HepG2 (cell line): ENCODE measurements around the gene PRPSAP2. TPM values are rescaled to one million over a fixed set of nuclear protein-coding genes. Genes with fewer than 3 reads are reported as not detected.

Experiments used
- ATAC-seq: fragments of 200-7000 bp; cut with Tn5 transposase; 3 replicates; pipeline ENCODE4 v1.9.1; 2020; ENCODE audit warnings: mild to moderate bottlenecking, moderate library complexity
- BruUV-seq: library from RNA; stranded (reverse); fragments of 400-500 nt; replicated peaks from 2 replicates; lab custom pipeline; 2021; lab: Mats Ljungman, UMichigan
- CTCF ChIA-PET: fragments of 300-600 bp; formaldehyde crosslinking; extraction: SDS; loops from one replicate; lab custom pipeline; 2021; ENCODE audit warnings: low total read pairs, inconsistent platforms, low intra/inter-chr PET ratio; lab: Yijun Ruan, JAX
- POLR2A ChIA-PET: fragments of 350-600 bp; sonication (Branson Sonifier 250); formaldehyde crosslinking; loops from one replicate; lab custom pipeline; 2020; ENCODE audit warnings: antibody characterized with exemption, inconsistent platforms; lab: Yijun Ruan, JAX
- DNase-seq: peaks from one replicate; pipeline ENCODE4 v3.0.0-alpha.2; 2015; ENCODE audit warnings: low spot score
- FAIRE-seq: peaks from 3 replicates; lab custom pipeline; 2011; peaks lifted over from hg19 to GRCh38; lab: Jason Lieb, UNC
- H2AFZ ChIP-seq: one replicate; pipeline ENCODE4 v1.6.1; 2011; ENCODE audit warnings: low read length, inconsistent platforms
- H3K27ac ChIP-seq: fragments of 300-600 bp; 3 replicates; pipeline ENCODE4 v1.8.0; 2011; ENCODE audit warnings: mixed run types, mild to moderate bottlenecking, mixed read lengths, low read length, inconsistent platforms; ENCODE audit not compliant: insufficient read depth; ENCODE audit errors: extremely low read length
- H3K27me3 ChIP-seq, 2 experiments: fragments of 200-600 bp in 1 of 2; 2 replicates in 1 of 2; 3 replicates in 1 of 2; pipeline versions ENCODE4 v1.6.0 to v1.8.0; 2011; ENCODE audit warnings: low read length in 2 of 2, mild to moderate bottlenecking in 2 of 2, moderate library complexity in 2 of 2, inconsistent platforms in 1 of 2; ENCODE audit not compliant: insufficient read depth in 2 of 2, control insufficient read depth in 1 of 2
- H3K36me3 ChIP-seq, 2 experiments: fragments of 200-600 bp in 1 of 2; replicated peaks in 1 of 2; 2 replicates in 1 of 2; 3 replicates in 1 of 2; pipeline versions ENCODE4 v1.5.1 to v1.8.0; 2011; ENCODE audit warnings: low read length in 2 of 2, inconsistent platforms in 1 of 2; ENCODE audit not compliant: insufficient read depth in 2 of 2, control insufficient read depth in 1 of 2
- H3K4me1 ChIP-seq: 2 replicates; pipeline ENCODE4 v1.5.1; 2012; ENCODE audit warnings: low read length, inconsistent platforms; ENCODE audit not compliant: insufficient read depth
- H3K4me2 ChIP-seq: 2 replicates; pipeline ENCODE4 v1.6.0; 2011; ENCODE audit warnings: low read depth, low read length, inconsistent platforms
- H3K4me3 ChIP-seq, 3 experiments: fragments of 200-600 bp in 1 of 3; sonication (generic), shearing (Covaris generic) in 1 of 3; replicated peaks in 1 of 3; 2 replicates each; pipeline ENCODE4 v1.5.1; 2011 to 2016; ENCODE audit warnings: low read length in 3 of 3, inconsistent platforms in 2 of 3, low read depth in 2 of 3, mild to moderate bottlenecking in 2 of 3, control low read depth in 1 of 3, mixed read lengths in 1 of 3; ENCODE audit not compliant: insufficient read depth in 1 of 3
- H3K79me2 ChIP-seq: one replicate; pipeline ENCODE4 v1.6.1; 2011; ENCODE audit warnings: low read length, inconsistent platforms; ENCODE audit not compliant: insufficient read depth
- H3K9ac ChIP-seq: 2 replicates; pipeline ENCODE4 v1.6.0; 2011; ENCODE audit warnings: mild to moderate bottlenecking, low read depth, low read length, inconsistent platforms; ENCODE audit not compliant: insufficient read depth
- H3K9me3 ChIP-seq: 2 replicates; pipeline ENCODE4 v1.5.1; 2012; ENCODE audit warnings: mild to moderate bottlenecking, low read length
- H4K20me1 ChIP-seq: 2 replicates; pipeline ENCODE4 v1.6.0; 2011; ENCODE audit warnings: inconsistent platforms, mild to moderate bottlenecking, low read length, moderate library complexity; ENCODE audit not compliant: insufficient read depth
- E2F5 ChIP-seq: sonication (generic); formaldehyde crosslinking; conservative IDR thresholded peaks from 2 replicates; pipeline ENCODE4 v1.4.0; 2020; ENCODE audit warnings: missing genetic modification reagents
- HMG20A ChIP-seq: IDR thresholded peaks from 2 replicates; pipeline ENCODE4 v1.6.1; 2016; ENCODE audit warnings: borderline replicate concordance
- HMGXB3 ChIP-seq: sonication (generic); formaldehyde crosslinking; IDR thresholded peaks from 2 replicates; pipeline ENCODE4 v1.4.0; 2020; ENCODE audit warnings: missing genetic modification reagents, borderline replicate concordance
- NFIC ChIP-seq: IDR thresholded peaks from 2 replicates; pipeline ENCODE4 v1.6.1; 2012; ENCODE audit warnings: mild to moderate bottlenecking, low read length, inconsistent platforms
- ZNF577 ChIP-seq: sonication (generic); formaldehyde crosslinking; IDR thresholded peaks from 2 replicates; pipeline ENCODE4 v1.4.0; 2020; ENCODE audit warnings: mild to moderate bottlenecking, low read depth, missing genetic modification reagents, borderline replicate concordance
- WGBS: methylation state at CpG from one replicate; pipeline ENCODE4 v1.1.6; 2017; ENCODE audit warnings: low lambda C conversion rate; 5-methylcytosine and 5-hydroxymethylcytosine counted together
- in situ Hi-C: cut with HindIII; loops from 2 replicates; pipeline ENCODE4 v1.10.0; 2017; ENCODE audit warnings: low pct_unique_long_range_greater_than_20kb; ENCODE audit not compliant: extremely low pct_ligation_motif_present
- intact Hi-C: fragments of 100-400 bp; cut with micrococcal nuclease; formaldehyde crosslinking; loops from one replicate; pipeline ENCODE4 v1.10.0; 2022; ENCODE audit not compliant: unreplicated experiment
- polyA plus RNA-seq, 8 experiments: library from polyadenylated mRNA; depleted of rRNA in 3 of 8; stranded (reverse) in 7 of 8; unstranded in 1 of 8; fragments of >200 nt; fragmentation: Illumina TruSeq in 4 of 8; extraction: Trizol in 4 of 8; gene quantifications; 2 replicates each; pipeline versions ENCODE4 v1.2.1 to v1.2.3, GENCODE V29; 2011 to 2016; ENCODE audit warnings: low read depth in 4 of 8, missing spikeins in 1 of 8, mixed read lengths in 1 of 8; ENCODE audit not compliant: insufficient read depth in 1 of 8
- total RNA-seq, 5 experiments: library from RNA; depleted of rRNA; stranded (reverse); fragments of >200 nt; fragmentation: Illumina TruSeq; extraction: Trizol; gene quantifications; 2 replicates each; pipeline ENCODE4 v1.2.3, GENCODE V29; 2016; ENCODE audit warnings: low read depth in 1 of 5
- TF ChIP-seq, protein P1 (sequence below): sonication (generic); formaldehyde crosslinking; IDR thresholded peaks from 2 replicates; pipeline ENCODE4 v1.8.0; 2022; ENCODE audit warnings: low read depth, missing genetic modification reagents
- TF ChIP-seq, protein P2 (sequence below): sonication (generic); formaldehyde crosslinking; IDR thresholded peaks from 2 replicates; pipeline ENCODE4 v1.5.1; 2020; ENCODE audit warnings: mild to moderate bottlenecking, missing genetic modification reagents, moderate library complexity
- TF ChIP-seq, protein P3 (sequence below): sonication (generic); formaldehyde crosslinking; IDR thresholded peaks from 2 replicates; pipeline ENCODE4 v1.4.0; 2020; ENCODE audit warnings: missing genetic modification reagents
- TF ChIP-seq, protein P4 (sequence below): IDR thresholded peaks from 2 replicates; pipeline ENCODE4 v1.6.1; 2016; ENCODE audit warnings: missing compliant biosample characterization, missing genetic modification reagents, borderline replicate concordance

PRPSAP2 gene
- total and polyA plus RNA-seq, 2 of the 13 experiments (the other 11 are each of a cell fraction or from before 2014, with no cell fraction given), result 34.0 to 58.9 TPM

GRCh38 chr17:18950346-18950745 is 92.4 kb downstream of the PRPSAP2 start:
- no peak for FAIRE-seq
- H3K9me3 ChIP-seq, result no peaks in the 10 kb centered on the region
- peaks cover 1 to 28% of the 10 kb centered on the region in 2 experiments; a peak in 3 of 5 replicates for H3K27me3 ChIP-seq
- ChIA-PET POLR2A (no interaction called here), CTCF (interaction anchor here (1.3 kb wide), 1 partner anchor 134 kb away, joined by 5 read pairs; no protein-coding TSS in a partner anchor)
- no peak for DNase-seq
- no TSS peak for BruUV-seq
- intact Hi-C loops (loop anchor here (10.0 kb wide), 1 partner anchor 136 kb away; no protein-coding TSS in a partner anchor), in situ Hi-C loops (no loop called here)
- no peaks in the 10 kb centered on the region for H3K79me2 ChIP-seq
- H2AFZ ChIP-seq, result no peak overlapping the region
- H3K9ac ChIP-seq, result no peak overlapping the region
- H3K36me3 ChIP-seq, result no peaks in the 10 kb centered on the region
- WGBS, result 77% methylated on average over 4 of the region's 4 CpGs
- no peak for ATAC-seq
- H3K4me2 ChIP-seq, result no peak overlapping the region
- H3K4me3 ChIP-seq, result no peak overlapping the region
- H3K27ac ChIP-seq, result no peak overlapping the region
- H3K4me1 ChIP-seq, result peaks cover 46% of the 10 kb centered on the region
- H4K20me1 ChIP-seq, result no peaks in the 10 kb centered on the region
- TF ChIP-seq ZNF577 (CRISPR knock-in tag) (no peak), HMGXB3 (CRISPR knock-in tag) (no peak), NFIC (no peak), E2F5 (CRISPR knock-in tag) (no peak), HMG20A (CRISPR knock-in tag) (no peak)
- TF ChIP-seq, protein P1, sequence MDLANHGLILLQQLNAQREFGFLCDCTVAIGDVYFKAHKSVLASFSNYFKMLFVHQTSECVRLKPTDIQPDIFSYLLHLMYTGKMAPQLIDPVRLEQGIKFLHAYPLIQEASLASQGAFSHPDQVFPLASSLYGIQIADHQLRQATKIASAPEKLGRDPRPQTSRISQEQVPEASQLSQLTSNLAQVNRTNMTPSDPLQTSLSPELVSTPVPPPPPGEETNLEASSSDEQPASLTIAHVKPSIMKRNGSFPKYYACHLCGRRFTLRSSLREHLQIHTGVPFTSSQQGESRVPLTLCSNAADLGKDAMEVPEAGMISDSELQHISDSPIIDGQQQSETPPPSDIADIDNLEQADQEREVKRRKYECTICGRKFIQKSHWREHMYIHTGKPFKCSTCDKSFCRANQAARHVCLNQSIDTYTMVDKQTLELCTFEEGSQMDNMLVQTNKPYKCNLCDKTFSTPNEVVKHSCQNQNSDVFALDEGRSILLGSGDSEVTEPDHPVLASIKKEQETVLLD, result no peak
- TF ChIP-seq, protein P2, sequence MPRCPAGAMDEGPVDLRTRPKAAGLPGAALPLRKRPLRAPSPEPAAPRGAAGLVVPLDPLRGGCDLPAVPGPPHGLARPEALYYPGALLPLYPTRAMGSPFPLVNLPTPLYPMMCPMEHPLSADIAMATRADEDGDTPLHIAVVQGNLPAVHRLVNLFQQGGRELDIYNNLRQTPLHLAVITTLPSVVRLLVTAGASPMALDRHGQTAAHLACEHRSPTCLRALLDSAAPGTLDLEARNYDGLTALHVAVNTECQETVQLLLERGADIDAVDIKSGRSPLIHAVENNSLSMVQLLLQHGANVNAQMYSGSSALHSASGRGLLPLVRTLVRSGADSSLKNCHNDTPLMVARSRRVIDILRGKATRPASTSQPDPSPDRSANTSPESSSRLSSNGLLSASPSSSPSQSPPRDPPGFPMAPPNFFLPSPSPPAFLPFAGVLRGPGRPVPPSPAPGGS (CRISPR knock-in tag), result no peak
- TF ChIP-seq, protein P3, sequence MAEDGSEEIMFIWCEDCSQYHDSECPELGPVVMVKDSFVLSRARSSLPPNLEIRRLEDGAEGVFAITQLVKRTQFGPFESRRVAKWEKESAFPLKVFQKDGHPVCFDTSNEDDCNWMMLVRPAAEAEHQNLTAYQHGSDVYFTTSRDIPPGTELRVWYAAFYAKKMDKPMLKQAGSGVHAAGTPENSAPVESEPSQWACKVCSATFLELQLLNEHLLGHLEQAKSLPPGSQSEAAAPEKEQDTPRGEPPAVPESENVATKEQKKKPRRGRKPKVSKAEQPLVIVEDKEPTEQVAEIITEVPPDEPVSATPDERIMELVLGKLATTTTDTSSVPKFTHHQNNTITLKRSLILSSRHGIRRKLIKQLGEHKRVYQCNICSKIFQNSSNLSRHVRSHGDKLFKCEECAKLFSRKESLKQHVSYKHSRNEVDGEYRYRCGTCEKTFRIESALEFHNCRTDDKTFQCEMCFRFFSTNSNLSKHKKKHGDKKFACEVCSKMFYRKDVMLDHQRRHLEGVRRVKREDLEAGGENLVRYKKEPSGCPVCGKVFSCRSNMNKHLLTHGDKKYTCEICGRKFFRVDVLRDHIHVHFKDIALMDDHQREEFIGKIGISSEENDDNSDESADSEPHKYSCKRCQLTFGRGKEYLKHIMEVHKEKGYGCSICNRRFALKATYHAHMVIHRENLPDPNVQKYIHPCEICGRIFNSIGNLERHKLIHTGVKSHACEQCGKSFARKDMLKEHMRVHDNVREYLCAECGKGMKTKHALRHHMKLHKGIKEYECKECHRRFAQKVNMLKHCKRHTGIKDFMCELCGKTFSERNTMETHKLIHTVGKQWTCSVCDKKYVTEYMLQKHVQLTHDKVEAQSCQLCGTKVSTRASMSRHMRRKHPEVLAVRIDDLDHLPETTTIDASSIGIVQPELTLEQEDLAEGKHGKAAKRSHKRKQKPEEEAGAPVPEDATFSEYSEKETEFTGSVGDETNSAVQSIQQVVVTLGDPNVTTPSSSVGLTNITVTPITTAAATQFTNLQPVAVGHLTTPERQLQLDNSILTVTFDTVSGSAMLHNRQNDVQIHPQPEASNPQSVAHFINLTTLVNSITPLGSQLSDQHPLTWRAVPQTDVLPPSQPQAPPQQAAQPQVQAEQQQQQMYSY (CRISPR knock-in tag), result no peak
- TF ChIP-seq, protein P4, sequence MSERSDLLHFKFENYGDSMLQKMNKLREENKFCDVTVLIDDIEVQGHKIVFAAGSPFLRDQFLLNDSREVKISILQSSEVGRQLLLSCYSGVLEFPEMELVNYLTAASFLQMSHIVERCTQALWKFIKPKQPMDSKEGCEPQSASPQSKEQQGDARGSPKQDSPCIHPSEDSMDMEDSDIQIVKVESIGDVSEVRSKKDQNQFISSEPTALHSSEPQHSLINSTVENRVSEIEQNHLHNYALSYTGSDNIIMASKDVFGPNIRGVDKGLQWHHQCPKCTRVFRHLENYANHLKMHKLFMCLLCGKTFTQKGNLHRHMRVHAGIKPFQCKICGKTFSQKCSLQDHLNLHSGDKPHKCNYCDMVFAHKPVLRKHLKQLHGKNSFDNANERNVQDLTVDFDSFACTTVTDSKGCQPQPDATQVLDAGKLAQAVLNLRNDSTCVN (CRISPR knock-in tag), result no peak
